H1 (cell line): ENCODE data around the gene CD300LF. TPM values are rescaled to one million over a fixed set of nuclear protein-coding genes. Genes with fewer than 3 reads are reported as not detected.

Source experiments
- ATF3 ChIP-seq: IDR thresholded peaks from 2 replicates; pipeline ENCODE4 v1.6.1; 2011; ENCODE audit warnings: low read depth, mild to moderate bottlenecking, low read length; ENCODE audit not compliant: insufficient read depth
- CTCF ChIP-seq, 3 experiments: IDR thresholded peaks; 1 replicate in 2 of 3; 2 replicates in 1 of 3; pipeline versions ENCODE4 v1.5.1 to v1.6.1; 2011; ENCODE audit warnings: low read length in 3 of 3, mild to moderate bottlenecking in 3 of 3, inconsistent platforms in 2 of 3, low read depth in 1 of 3, moderate library complexity in 1 of 3; ENCODE audit not compliant: insufficient read depth in 1 of 3; ENCODE audit errors: control extremely low read depth in 1 of 3
- GABPA ChIP-seq: IDR thresholded peaks from 2 replicates; pipeline ENCODE4 v1.6.1; 2011; ENCODE audit warnings: mild to moderate bottlenecking, low read length, moderate library complexity, borderline replicate concordance; ENCODE audit not compliant: insufficient read depth
- HDAC6 ChIP-seq: IDR thresholded peaks from one replicate; pipeline ENCODE4 v1.7.1; 2012; ENCODE audit warnings: low read depth, mild to moderate bottlenecking, inconsistent platforms, low read length, moderate library complexity
- JUND ChIP-seq: IDR thresholded peaks from 2 replicates; pipeline ENCODE4 v1.6.1; 2011; ENCODE audit warnings: mild to moderate bottlenecking, improper control_type of control experiment, low read length
- SIX5 ChIP-seq: IDR thresholded peaks from 2 replicates; pipeline ENCODE4 v1.6.1; 2011; ENCODE audit warnings: mild to moderate bottlenecking, low read depth, low read length
- SP1 ChIP-seq: IDR thresholded peaks from 2 replicates; pipeline ENCODE4 v1.6.1; 2011; ENCODE audit warnings: low read depth, low read length
- polyA plus RNA-seq, 7 experiments: library from polyadenylated mRNA; depleted of rRNA in 3 of 7; stranded (reverse) in 5 of 7; unstranded in 2 of 7; fragments of >200 nt in 5 of 7; fragments of 200-250 nt in 2 of 7; gene quantifications; 1 replicate in 5 of 7; 2 replicates in 1 of 7; 4 replicates in 1 of 7; pipeline versions ENCODE4 v1.2.1 to v1.2.3, GENCODE V29; 2011 to 2013; ENCODE audit warnings: missing spikeins in 2 of 7, mixed read lengths in 2 of 7
- total RNA-seq: library from RNA; stranded (reverse); fragmentation: NEBNext Ultra II Directional; extraction: Animal tissue kit (Norgen Biotek cat#: 25700); gene quantifications from 2 replicates; pipeline ENCODE4 v1.2.1, GENCODE V29; 2021
- TF ChIP-seq, protein P1 (sequence below): fragments of 300-600 bp; sonication (generic); IDR thresholded peaks from 2 replicates; pipeline ENCODE4 v1.7.1; 2012; ENCODE audit warnings: low read length, moderate library complexity, mild to moderate bottlenecking, inconsistent platforms; ENCODE audit not compliant: insufficient replicate concordance

CD300LF gene
- total and polyA plus RNA-seq, 2 of the 8 experiments (the other 6 are each of a cell fraction or from before 2014, with no cell fraction given), result not detected

- TF ChIP-seq CTCF (IDR thresholded peaks at IDR 0.05; ENCODE audit: control extremely low read depth in 1 of 3, insufficient read depth in 1 of 3, low read depth in 1 of 3, low read length in 3 of 3) (no peak), GABPA (no peak), SP1 (no peak), ATF3 (no peak), JUND (no peak), SIX5 (no peak), HDAC6 (no peak)
- TF ChIP-seq, protein P1, sequence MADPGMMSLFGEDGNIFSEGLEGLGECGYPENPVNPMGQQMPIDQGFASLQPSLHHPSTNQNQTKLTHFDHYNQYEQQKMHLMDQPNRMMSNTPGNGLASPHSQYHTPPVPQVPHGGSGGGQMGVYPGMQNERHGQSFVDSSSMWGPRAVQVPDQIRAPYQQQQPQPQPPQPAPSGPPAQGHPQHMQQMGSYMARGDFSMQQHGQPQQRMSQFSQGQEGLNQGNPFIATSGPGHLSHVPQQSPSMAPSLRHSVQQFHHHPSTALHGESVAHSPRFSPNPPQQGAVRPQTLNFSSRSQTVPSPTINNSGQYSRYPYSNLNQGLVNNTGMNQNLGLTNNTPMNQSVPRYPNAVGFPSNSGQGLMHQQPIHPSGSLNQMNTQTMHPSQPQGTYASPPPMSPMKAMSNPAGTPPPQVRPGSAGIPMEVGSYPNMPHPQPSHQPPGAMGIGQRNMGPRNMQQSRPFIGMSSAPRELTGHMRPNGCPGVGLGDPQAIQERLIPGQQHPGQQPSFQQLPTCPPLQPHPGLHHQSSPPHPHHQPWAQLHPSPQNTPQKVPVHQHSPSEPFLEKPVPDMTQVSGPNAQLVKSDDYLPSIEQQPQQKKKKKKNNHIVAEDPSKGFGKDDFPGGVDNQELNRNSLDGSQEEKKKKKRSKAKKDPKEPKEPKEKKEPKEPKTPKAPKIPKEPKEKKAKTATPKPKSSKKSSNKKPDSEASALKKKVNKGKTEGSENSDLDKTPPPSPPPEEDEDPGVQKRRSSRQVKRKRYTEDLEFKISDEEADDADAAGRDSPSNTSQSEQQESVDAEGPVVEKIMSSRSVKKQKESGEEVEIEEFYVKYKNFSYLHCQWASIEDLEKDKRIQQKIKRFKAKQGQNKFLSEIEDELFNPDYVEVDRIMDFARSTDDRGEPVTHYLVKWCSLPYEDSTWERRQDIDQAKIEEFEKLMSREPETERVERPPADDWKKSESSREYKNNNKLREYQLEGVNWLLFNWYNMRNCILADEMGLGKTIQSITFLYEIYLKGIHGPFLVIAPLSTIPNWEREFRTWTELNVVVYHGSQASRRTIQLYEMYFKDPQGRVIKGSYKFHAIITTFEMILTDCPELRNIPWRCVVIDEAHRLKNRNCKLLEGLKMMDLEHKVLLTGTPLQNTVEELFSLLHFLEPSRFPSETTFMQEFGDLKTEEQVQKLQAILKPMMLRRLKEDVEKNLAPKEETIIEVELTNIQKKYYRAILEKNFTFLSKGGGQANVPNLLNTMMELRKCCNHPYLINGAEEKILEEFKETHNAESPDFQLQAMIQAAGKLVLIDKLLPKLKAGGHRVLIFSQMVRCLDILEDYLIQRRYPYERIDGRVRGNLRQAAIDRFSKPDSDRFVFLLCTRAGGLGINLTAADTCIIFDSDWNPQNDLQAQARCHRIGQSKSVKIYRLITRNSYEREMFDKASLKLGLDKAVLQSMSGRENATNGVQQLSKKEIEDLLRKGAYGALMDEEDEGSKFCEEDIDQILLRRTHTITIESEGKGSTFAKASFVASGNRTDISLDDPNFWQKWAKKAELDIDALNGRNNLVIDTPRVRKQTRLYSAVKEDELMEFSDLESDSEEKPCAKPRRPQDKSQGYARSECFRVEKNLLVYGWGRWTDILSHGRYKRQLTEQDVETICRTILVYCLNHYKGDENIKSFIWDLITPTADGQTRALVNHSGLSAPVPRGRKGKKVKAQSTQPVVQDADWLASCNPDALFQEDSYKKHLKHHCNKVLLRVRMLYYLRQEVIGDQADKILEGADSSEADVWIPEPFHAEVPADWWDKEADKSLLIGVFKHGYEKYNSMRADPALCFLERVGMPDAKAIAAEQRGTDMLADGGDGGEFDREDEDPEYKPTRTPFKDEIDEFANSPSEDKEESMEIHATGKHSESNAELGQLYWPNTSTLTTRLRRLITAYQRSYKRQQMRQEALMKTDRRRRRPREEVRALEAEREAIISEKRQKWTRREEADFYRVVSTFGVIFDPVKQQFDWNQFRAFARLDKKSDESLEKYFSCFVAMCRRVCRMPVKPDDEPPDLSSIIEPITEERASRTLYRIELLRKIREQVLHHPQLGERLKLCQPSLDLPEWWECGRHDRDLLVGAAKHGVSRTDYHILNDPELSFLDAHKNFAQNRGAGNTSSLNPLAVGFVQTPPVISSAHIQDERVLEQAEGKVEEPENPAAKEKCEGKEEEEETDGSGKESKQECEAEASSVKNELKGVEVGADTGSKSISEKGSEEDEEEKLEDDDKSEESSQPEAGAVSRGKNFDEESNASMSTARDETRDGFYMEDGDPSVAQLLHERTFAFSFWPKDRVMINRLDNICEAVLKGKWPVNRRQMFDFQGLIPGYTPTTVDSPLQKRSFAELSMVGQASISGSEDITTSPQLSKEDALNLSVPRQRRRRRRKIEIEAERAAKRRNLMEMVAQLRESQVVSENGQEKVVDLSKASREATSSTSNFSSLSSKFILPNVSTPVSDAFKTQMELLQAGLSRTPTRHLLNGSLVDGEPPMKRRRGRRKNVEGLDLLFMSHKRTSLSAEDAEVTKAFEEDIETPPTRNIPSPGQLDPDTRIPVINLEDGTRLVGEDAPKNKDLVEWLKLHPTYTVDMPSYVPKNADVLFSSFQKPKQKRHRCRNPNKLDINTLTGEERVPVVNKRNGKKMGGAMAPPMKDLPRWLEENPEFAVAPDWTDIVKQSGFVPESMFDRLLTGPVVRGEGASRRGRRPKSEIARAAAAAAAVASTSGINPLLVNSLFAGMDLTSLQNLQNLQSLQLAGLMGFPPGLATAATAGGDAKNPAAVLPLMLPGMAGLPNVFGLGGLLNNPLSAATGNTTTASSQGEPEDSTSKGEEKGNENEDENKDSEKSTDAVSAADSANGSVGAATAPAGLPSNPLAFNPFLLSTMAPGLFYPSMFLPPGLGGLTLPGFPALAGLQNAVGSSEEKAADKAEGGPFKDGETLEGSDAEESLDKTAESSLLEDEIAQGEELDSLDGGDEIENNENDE, result no peak
Measured at GRCh38 chr17:74712301-74712700, 422 bp downstream of the CD300LF start (continued).
